HG02938 (cell line): ENCODE data around the gene COL24A1.
"Not testable (repeated sequence)": the region's sequence is repeated elsewhere in the genome, so short reads cannot be mapped to it uniquely, and the experiment has no call there.

Source experiments
- ATAC-seq: cut with Tn5 transposase; IDR thresholded peaks from one replicate; pipeline ENCODE4 v1.9.1; 2021; ENCODE audit warnings: mild to moderate bottlenecking, moderate library complexity; ENCODE audit not compliant: unreplicated experiment

COL24A1 gene

DNA sequence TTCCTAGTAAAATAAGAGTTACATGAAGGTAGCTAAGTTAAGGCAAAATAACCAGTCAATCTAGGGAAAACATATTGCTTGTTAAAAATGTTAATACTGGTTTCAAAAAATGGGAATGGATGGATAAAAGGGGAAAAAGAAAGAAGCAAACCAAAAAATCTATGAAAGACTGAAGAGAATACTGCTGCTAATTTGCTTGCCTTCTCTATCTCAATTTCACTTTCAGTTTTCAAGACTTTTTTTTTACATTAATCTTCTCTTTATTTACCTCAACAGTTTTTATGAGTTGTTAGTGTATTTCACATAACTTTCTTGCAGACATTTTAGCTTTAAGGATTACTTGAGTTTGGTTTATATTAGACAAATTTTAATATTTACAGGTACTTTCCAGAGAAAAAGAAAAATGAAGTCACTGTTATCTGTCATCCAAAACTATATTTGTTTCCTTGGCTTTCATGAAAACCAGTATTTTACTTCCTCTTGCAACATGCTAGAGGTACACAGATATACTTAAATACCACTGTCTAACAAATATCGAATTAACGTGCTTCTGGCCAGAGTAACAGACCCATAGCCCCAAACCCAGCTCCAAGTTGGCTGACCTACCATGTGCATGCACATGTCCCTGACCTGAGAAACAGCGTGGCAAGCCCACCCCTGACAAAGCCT is 70.7 kb downstream of the COL24A1 start:
- ATAC-seq: no peak

DNA sequence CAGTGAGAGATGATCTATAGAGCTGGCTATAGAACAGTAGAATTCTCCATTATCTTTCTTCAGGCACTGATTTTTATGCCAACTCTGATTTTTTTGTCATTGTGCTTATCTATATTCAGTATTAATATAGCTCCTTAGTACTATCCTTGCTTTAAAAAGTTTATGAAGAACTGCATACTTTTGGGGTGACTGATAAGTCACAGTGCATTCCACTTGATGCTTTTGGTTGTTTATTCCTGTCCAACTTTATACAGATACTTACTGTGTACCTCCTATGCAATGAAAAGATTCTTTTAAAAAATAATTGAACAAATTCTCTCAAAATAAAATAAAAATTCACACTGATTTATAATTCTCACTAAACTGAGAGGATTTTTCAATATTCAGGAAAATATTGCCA is 71.6 kb downstream of the COL24A1 start:
- no peak for ATAC-seq

DNA sequence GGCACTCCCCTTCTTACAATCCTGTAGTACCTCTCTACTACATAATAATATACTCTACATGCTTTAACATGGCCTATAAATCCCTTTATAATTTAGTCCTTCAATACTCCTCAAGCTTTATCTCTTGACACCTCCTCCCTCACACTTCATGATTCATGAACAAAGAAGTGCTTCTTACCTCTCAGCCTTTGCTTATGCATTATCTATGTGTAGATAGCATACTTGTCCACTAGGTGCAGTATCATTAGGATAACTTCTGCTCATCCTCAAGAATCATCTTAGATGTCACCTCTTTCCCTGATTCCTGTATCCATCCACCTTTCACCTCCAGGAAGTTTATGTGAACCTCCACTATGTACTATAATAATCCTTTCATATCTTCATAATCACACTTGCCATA is 74.4 kb downstream of the COL24A1 start:
- ATAC-seq: peak; percentile 53

DNA sequence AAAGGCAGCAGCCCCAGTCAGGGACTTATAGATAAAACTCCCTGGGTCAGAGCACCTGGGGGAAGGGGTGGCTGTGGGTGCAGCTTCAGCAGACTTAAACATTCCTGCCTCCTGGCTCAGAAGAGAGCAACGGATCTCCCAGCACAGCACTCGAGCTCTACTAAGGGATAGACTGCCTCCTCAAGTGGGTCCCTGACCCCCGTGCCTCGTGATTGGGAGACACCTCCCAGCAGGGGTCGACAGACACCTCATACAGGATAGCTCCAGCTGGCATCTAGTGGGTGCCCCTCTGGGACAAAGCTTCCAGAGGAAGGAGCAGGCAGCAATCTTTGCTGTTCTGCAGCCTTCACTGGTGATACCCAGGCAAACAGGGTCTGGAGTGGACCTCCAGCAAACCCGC is 84.1 kb downstream of the COL24A1 start:
- ATAC-seq: not testable (repeated sequence)

DNA sequence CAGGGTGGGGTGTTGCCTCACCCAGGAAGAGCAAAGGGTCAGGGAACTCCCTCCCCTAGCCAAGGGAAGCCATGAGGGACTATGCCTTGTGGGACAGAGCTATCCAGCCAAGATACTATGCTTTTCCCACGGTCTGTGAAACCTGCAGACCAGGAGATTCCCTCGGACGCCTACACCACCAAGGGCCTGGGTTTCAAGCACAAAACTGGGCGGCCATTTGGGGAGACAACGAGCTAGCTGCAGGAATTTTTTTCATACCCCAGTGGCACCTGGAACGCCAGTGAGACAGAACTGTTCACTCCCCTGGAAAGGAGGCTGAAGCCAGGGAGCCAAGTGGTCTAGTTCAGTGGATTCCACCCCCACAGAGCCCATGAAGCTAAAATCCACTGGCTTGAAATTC is 84.7 kb downstream of the COL24A1 start:
- ATAC-seq: not testable (repeated sequence)

DNA sequence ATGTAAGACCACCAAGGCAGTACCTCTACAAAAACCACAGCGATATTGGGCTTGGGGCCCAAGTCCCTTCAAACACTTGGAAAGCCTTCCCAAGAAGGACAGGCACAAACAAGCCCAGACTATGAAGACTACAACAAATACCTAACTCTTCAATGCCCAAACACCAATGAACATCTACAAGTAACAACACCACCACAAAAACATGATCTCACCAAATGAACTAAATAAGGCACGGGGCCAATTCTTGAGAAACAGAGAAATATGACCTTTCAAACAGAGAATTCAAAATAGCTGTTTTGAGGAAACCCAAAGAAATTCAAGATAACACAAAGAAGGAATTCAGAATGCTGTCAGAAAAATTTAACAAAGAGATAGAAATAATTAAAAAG is 86.8 kb downstream of the COL24A1 start:
- ATAC-seq: no peak

DNA sequence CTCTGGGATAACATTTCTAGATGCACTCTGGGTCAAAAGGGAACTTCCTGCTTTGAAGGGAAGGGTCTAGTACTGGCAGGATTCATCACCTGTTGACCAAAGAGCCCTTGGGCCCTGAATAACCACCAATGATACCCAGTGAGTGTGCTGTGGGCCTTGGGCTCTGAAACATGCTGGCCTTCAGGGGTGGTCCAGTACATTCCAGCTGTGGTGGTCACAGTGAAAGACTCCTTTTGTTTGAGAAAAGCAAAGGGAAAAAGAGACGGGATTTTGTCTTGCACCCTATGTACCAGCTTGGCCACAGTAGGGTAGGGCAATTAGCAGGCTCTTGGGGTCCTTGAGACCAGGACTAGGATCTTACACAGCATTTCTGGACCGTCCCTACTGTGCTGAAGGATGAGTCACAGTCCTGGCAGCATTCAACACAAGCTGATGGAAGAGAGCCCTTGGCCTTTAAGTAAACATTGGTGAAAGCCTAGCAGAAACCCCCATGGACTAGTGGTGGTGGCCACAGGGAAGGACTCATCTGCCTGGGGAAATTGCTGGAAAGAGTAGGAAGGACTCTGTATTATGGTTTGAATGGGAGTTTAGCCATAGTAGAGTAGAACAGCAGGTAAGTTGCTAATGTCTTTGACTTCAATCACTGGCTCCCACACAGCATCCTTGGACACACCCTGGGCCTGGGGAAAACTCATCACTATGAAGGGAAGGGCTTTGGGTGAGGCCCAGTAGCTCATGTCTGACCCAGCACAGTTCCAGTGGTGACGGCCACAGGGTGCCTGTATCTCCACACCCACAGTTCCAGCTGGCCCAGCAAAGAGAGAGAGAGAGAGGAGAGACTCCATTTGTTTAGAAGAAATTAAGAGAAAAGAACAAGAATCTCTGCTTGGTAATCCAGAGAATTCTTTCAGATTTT is 87.5 kb downstream of the COL24A1 start:
- ATAC-seq: no peak

DNA sequence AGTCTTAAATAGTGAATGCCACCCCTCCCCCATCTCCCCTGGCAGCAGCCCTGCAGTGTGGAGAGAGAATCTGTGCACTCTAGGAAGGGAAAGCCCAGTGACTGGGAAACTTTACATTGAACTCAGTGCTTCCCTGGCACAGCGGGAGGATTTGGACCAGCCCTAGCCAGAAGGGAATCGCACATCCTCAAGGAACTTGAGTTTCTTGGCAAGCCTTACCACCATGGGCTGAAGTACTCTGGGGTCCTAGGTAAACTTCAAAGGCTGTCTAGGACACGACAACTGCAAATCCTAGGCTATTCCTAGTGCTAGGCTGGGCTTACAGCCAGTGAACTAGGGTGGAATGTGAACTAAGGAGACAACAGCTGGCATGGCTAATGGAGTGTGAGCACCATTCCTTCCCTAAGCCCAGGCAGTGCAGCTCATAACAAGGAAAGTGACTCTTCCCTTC is 88.3 kb downstream of the COL24A1 start:
- no peak for ATAC-seq

DNA sequence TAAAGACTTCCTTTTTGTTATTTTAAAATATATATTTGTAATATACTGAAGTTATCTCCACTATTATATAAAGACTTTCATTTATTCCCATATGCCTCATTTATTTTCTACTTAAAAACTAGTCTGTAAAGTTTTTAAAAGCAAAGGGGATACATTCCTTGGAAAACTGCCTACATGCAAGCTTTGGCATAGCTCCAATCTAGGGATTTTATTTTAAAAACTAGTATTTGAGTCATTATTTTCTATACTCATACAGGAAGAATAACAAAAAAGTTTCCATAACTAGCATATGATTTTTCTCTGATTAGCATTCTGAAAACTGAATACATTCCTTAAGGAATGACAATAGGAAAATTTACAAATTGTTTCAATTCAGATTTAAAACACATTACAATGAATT is 88.9 kb downstream of the COL24A1 start:
- ATAC-seq: no peak

DNA sequence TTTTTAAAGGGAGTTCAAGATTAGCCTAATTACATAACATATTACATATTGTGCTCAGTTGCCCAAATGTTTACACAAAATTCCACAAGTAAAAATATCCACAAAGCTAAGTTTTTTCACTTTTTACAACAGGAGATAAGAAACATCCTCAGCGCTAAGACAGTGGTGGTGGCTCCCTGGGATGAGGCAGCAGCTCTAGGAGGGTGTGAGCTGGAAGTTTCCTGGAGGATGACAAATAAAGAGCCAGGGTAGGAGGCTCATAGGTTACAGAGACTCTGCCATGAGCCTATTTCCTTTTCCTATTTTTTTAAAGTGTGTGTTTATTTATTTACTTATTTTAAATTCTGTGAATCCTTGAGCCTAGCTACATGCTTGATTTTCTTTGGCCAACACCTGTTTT is 91.7 kb downstream of the COL24A1 start:
- no peak for ATAC-seq

DNA sequence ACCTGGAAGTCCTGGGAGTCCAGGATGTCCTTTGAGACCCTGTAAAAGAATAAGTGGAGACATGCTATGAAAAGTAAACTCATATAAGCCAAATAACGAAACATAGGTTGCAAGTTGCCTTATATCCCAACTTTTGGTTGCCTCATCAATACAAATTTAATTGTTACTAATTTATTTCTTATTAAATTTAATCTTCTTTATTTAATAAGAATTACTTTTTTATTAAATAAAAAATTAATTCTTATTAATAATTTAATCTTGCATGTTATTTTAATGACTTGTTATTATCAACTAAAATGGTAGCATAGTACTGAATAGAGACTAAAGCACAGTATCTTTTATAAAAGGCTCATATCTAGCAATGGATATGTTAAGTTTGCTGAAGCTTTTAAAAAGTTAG is 92.9 kb downstream of the COL24A1 start:
- ATAC-seq: no peak

DNA sequence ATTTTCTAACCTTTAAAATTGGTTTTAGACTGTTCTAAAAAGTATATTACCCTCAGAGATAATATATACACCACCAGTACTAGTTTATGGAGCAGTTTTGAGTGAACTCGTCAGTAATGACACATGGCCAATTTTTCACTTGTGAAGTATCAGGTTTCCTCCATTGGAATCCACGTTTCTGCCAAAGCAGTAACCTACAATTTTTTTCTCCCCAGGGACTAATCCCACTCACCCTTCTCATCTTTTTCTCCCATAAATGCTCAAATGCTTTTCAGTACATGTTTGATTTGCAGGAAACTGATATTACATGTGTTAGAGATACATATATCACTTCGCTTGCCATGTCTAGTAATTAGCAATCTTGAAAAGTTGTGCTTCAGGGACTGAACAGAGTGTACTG is 94.1 kb downstream of the COL24A1 start:
- ATAC-seq: no peak

DNA sequence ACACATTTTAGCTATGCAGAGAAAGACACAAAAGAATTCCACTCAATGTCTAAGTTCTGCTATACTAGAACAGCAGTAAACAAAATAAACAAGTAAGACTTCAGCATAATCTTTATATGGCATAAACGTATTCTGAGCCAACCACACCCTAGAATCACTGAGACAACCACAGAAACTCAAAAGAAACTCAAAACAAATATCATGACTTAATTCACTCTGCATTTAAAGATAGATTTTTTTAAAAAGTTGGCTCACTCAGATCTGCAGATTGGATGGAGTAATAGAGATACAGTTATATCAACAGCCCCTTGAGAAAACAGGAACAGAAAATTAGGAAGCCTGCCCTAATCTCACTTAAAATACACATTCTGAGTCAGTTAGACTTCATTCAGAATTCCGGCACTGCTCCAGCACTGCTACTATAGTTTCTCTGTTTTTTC is 95.0 kb downstream of the COL24A1 start:
- ATAC-seq: no peak

DNA sequence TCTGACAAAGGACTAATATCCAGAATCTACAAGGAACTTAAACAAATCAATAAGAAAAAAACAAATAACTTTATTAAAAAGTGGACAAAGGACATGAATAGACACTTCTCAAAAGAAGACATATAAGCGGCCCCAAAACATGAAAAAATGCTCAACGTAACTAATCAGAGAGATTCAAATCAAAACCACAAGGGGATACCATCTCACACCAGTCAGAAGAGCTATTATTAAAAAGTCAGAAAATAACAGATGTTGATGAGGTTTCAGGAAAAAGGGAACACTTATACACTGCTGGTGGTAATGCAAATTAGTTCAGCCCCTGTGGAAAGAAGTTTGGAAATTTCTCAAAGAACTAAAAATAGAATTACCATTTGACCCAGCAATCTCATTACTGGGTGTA is 102.2 kb downstream of the COL24A1 start:
- no peak for ATAC-seq

DNA sequence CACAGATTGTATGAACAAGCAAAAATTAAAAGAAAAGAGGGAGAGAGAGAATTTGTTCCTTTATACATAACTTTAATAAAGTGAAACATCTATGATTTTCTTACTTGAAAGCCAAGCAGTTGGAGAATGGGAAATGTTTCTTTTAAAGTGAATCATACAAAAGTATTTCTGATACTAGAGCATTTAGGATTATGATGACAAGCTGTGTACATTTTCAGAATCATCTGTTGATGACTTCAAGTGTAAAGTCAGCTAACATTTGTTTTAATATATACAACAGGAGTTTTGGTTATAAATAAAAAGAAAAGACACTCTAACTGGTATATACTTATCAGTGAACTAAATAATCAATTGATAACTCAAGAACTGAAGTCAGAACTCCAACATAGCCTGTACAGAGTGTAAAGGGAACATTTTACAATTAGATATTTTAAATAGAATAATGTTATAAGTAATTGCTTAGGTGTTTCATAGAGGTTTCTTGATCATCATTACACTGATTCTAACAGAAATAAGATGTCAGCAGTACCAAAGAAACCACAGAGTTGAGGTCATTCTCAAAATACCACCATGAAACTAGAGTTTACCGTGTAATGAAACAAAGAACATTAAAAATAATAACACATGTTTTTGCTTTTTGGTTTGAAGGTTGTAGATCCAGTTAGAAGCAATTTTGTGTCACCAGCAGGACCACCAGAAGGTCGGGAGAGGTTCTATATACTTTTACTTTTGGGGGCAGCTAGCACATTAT is 103.4 kb downstream of the COL24A1 start:
- ATAC-seq: no peak

DNA sequence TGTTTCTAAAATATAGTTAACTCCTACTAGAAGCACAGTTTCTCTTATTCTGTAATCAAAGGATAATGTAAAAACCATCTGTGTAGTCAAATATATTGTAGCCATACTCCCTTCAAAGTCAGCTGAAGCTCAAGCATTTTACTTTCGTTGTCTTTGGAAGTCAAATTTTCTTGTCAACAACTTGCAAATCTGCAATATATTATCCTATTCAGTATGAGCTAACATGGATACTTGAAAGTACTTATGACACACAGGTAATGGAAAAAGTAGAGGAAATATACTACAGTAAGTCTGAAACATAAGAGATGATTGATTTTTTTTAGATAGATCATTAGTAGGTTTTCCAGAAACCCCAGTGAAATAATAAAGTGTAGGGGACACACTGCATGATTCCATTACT is 121.5 kb downstream of the COL24A1 start:
- ATAC-seq: no peak

DNA sequence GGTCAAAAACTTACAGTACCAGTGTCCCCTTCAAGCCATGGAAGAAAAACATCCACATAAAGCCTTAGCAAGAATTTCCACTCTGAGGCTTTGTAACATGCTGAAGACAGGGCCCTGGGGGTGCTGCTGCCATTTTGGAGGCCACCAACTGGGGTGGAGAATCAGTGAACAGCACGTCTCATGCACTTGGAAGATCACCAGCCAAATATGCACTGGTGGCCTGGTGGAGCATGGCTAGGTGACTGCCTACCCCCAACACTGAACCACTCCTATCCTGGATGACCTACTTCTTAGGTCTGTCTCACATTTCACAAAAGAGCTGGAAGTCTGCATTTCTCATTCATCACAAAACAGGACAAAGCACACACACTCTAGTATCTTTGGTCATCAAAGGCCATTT is 126.4 kb downstream of the COL24A1 start:
- no peak for ATAC-seq

DNA sequence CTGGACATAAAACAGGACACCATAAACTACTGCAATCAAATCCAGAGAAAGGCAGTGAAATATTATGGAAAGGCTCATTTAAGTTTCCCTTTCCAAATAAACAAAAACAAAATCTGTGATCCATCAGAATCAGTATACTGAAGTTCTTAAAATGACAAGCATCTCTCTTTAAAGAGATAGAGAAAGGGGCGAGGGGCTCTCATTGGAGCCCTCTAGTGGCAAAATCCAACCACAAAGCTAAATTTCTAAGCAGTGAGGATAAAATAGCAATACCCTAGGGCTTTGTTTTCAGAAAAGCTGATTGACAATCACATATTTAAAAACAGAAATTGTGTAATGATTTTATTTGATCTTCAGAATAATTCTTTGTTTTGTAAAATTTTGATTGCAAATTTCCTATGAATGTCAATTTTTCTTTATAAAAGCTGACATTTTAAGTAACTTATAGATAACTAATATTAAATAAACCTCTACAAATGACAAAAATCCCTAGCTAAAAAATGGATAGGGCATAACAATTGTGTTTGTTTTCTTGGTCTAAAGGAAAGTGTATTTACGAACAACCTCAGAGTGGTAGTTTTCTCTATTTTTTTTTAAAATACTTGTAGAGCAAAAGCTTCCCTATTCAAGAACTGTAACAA is 138.2 kb downstream of the COL24A1 start:
- peak; percentile 49 for ATAC-seq

DNA sequence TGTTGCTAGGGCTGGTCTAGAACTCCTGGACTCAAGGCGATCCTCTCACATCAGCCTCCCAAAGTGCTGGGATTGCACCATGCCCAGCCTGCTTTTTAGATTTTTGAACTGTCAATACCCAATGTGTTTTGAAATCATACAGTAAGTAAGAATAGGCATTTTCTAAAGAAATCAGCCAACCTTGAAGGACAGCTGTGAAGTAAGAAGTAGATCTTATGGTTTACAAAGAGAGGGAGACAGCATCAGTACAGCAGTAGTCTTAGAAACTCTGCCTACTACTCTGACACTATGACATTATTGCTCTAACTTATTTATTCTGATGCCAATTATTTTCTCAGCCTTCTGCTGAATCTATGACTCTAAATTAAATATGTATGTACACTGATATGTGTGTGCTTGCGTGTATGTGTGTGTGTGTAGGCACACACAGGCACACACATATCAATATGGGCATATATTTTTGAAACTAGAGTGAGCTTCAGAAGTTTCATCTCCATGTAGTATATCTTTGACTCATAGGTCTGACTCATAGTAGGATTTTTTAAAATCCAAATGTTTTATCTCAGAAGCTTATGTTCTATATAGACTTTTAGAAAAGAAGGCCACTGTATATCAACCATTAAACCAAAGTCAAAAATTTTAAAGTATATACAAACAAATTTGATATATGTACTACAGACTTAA is 140.4 kb downstream of the COL24A1 start:
- ATAC-seq: peak; percentile 73

DNA sequence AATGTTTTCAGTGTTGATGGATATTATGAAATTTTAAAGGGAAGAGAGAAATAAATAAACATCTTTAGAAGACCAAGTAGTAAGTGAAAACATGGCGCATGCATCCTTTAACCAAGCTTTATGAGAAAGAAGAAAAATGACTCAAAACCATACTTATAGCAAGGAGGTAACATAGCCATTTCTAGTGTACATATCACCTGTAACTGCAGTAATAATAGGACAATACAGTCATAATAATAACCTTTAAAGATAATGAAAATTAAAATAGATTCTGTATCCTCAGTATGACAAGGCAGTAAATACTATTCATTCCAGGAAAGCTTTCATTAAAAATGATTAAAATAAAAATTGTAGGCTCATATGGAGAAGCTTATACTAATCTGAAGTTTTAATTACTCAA is 141.2 kb downstream of the COL24A1 start:
- no peak for ATAC-seq
